Natural killer cell (primary cell): Measurements from ENCODE around the gene CCDC181. TPM values are rescaled to one million over a fixed set of nuclear protein-coding genes. Genes with fewer than 3 reads are reported as not detected.
A peak's percentile ranks its signal among the peaks of the same experiment; 100 is the strongest.

Source experiments
- ATAC-seq, 3 donors: fragments of 150-1000 bp in 2 of 3; fragments of 200-7000 bp in 1 of 3; cut with Tn5 transposase; 1 replicate in 1 of 3; 2 replicates in 2 of 3; pipeline ENCODE4 v1.10.0; 2021; ENCODE audit warnings: mild to moderate bottlenecking in 2 of 3, moderate library complexity in 2 of 3
- DNase-seq, 2 donors: peaks; one replicate each; pipeline versions ENCODE4 v3.0.0 to v3.0.0-alpha.2; 2013 to 2021; ENCODE audit warnings: mixed read lengths in 1 of 2
- H3K27ac ChIP-seq: one replicate; pipeline ENCODE4 v1.5.1; 2013; ENCODE audit warnings: mild to moderate bottlenecking, low read length
- H3K27me3 ChIP-seq: one replicate; pipeline ENCODE4 v1.6.1; 2013; ENCODE audit warnings: low read length; ENCODE audit not compliant: control insufficient read depth, insufficient read depth
- H3K36me3 ChIP-seq: one replicate; pipeline ENCODE4 v1.6.1; 2013; ENCODE audit warnings: low read length; ENCODE audit not compliant: control insufficient read depth, insufficient read depth
- H3K4me1 ChIP-seq: one replicate; pipeline ENCODE4 v1.6.1; 2013; ENCODE audit warnings: low read length; ENCODE audit not compliant: control insufficient read depth, insufficient read depth
- H3K4me3 ChIP-seq: one replicate; pipeline ENCODE4 v1.5.1; 2013; ENCODE audit warnings: low read length
- H3K9me3 ChIP-seq: one replicate; pipeline ENCODE4 v1.6.1; 2013; ENCODE audit warnings: low read length; ENCODE audit not compliant: control insufficient read depth, insufficient read depth
- H3K27ac Mint-ChIP-seq, 2 donors: one replicate each; pipeline ENCODE4 v1.8.0; 2022; ENCODE audit warnings: mild to moderate bottlenecking in 2 of 2, mixed read lengths in 2 of 2, moderate library complexity in 1 of 2
- H3K27me3 Mint-ChIP-seq, 2 donors: one replicate each; pipeline ENCODE4 v1.8.0; 2022; ENCODE audit warnings: low read depth in 2 of 2, mixed read lengths in 2 of 2
- H3K36me3 Mint-ChIP-seq: one replicate; pipeline ENCODE4 v1.8.0; 2022; ENCODE audit warnings: mixed read lengths
- H3K4me1 Mint-ChIP-seq, 2 donors: one replicate each; pipeline ENCODE4 v1.8.0; 2022; ENCODE audit warnings: mixed read lengths in 2 of 2
- H3K4me3 Mint-ChIP-seq: one replicate; pipeline ENCODE4 v1.8.0; 2022; ENCODE audit warnings: mild to moderate bottlenecking, moderate library complexity, mixed read lengths
- H3K9me3 Mint-ChIP-seq, 2 donors: one replicate each; pipeline ENCODE4 v1.8.0; 2022; ENCODE audit warnings: mixed read lengths in 2 of 2
- CTCF ChIP-seq: fragments of 200-600 bp; IDR thresholded peaks from one replicate; pipeline ENCODE4 v1.8.0; 2022; ENCODE audit warnings: antibody characterized with exemption
- WGBS: methylation state at CpG from one replicate; pipeline ENCODE4 v1.1.7; 2013; ENCODE audit warnings: missing lambda C conversion rate; ENCODE audit not compliant: insufficient coverage; 5-methylcytosine and 5-hydroxymethylcytosine counted together
- intact Hi-C: fragments of 100-400 bp; cut with micrococcal nuclease; formaldehyde crosslinking; loops from one replicate; pipeline ENCODE4 v1.14.2; 2022
- total RNA-seq, 4 donors: library from RNA; stranded (reverse); fragments of 120-200 nt in 1 of 4; gene quantifications; one replicate each; pipeline versions ENCODE4 v1.2.3 to v1.2.4, GENCODE V29; 2013 to 2022

CCDC181 gene
- total RNA-seq, 3 donors from 2014 or later (not counting 1 experiment from before 2014, with no cell fraction given): not detected

DNA sequence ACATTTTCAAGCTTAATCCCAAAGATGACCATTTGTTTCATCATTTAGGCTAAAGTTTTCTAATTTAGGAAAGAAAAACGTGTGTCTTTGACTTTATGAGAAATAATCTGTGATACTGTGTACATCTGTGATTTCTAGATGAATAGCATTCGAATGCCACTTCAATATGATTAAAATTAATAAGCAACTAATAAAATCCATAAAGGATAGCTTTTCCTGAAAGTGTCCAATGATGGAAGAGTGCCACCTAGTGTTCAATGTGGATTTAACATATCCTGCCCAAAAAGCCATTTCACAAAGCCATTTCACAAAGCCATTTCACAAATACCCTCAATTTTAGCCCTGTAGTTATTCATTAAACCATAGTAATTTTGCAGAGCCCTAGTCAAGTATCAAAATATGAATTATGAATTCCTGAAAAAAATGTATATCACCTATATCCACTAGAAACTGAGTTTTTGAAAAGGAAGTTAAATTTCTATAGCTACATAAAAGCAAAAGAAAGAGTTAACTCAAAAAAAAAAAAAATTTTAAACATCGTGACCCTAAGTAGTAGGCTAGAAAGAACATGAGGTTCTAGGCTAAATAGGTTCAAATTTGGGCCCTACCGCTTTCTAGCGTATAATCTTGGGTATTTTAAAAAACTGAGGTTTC is 78.8 kb downstream of the CCDC181 start:
- Mint-ChIP-seq H3K36me3 (no peaks in the 10 kb centered on the region), H3K4me3 (no peak overlapping the region), H3K27me3 (no peaks in the 10 kb centered on the region), H3K27ac (no peak overlapping the region), H3K9me3 (no peaks in the 10 kb centered on the region), H3K4me1 (no peaks in the 10 kb centered on the region)
- Histone ChIP-seq H3K4me1 (no peaks in the 10 kb centered on the region), H3K27me3 (no peaks in the 10 kb centered on the region), H3K9me3 (no peaks in the 10 kb centered on the region), H3K4me3 (no peak overlapping the region), H3K36me3 (no peaks in the 10 kb centered on the region), H3K27ac (no peak overlapping the region)
- intact Hi-C loops: loop anchor here (1.0 to 5.0 kb wide), 3 partner anchors 745 to 1006 kb away; no protein-coding TSS in a partner anchor
- DNase-seq: peak in 1 of 2 donors; percentile 82
- TF ChIP-seq CTCF: peak; percentile 88
- WGBS: 90% methylated on average over 3 of the region's 5 CpGs
- ATAC-seq: peak; percentile 50 to 58 (median 57)

- Mint-ChIP-seq H3K4me1 (no peaks in the 10 kb centered on the region), H3K36me3 (no peaks in the 10 kb centered on the region), H3K9me3 (no peaks in the 10 kb centered on the region), H3K4me3 (no peak overlapping the region), H3K27me3 (no peaks in the 10 kb centered on the region), H3K27ac (no peak overlapping the region)
- H3K4me1 ChIP-seq: no peaks in the 10 kb centered on the region
- DNase-seq (no peak), ATAC-seq (no peak)
- no peak for TF ChIP-seq CTCF
- H3K4me3 ChIP-seq: no peak overlapping the region
- no peak overlapping the region for H3K27ac ChIP-seq
- intact Hi-C loops: loop anchor here (1.0 to 5.0 kb wide), 3 partner anchors 745 to 1006 kb away; no protein-coding TSS in a partner anchor
- WGBS: no CpG with 5 or more reads among the region's 2 CpGs
- H3K36me3 ChIP-seq: no peaks in the 10 kb centered on the region
- no peaks in the 10 kb centered on the region for H3K27me3 ChIP-seq
- H3K9me3 ChIP-seq: no peaks in the 10 kb centered on the region
Observed at GRCh38 chr1:169347688-169348382, 79.4 kb downstream of the CCDC181 start.

GRCh38 chr1:169346036-169346589 is 81.2 kb downstream of the CCDC181 start:
- no peaks in the 10 kb centered on the region for H3K36me3 Mint-ChIP-seq
- Histone ChIP-seq H3K27ac (no peak overlapping the region), H3K27me3 (no peaks in the 10 kb centered on the region), H3K36me3 (no peaks in the 10 kb centered on the region), H3K4me1 (no peaks in the 10 kb centered on the region), H3K9me3 (no peaks in the 10 kb centered on the region), H3K4me3 (no peak overlapping the region)
- no peak for ATAC-seq
- no peaks in the 10 kb centered on the region for H3K27me3 Mint-ChIP-seq
- TF ChIP-seq CTCF: no peak
- H3K4me3 Mint-ChIP-seq: no peak overlapping the region
- H3K4me1 Mint-ChIP-seq: no peaks in the 10 kb centered on the region
- WGBS: 94% methylated on average over 3 of the region's 3 CpGs
- no peaks in the 10 kb centered on the region for H3K9me3 Mint-ChIP-seq
- no peak for DNase-seq
- intact Hi-C loops: loop anchor here (5.0 kb wide), 1 partner anchor 1004 kb away; no protein-coding TSS in a partner anchor
- no peak overlapping the region for H3K27ac Mint-ChIP-seq
